Measurements from ENCODE around the gene NACAD.

The NACAD gene

DNA sequence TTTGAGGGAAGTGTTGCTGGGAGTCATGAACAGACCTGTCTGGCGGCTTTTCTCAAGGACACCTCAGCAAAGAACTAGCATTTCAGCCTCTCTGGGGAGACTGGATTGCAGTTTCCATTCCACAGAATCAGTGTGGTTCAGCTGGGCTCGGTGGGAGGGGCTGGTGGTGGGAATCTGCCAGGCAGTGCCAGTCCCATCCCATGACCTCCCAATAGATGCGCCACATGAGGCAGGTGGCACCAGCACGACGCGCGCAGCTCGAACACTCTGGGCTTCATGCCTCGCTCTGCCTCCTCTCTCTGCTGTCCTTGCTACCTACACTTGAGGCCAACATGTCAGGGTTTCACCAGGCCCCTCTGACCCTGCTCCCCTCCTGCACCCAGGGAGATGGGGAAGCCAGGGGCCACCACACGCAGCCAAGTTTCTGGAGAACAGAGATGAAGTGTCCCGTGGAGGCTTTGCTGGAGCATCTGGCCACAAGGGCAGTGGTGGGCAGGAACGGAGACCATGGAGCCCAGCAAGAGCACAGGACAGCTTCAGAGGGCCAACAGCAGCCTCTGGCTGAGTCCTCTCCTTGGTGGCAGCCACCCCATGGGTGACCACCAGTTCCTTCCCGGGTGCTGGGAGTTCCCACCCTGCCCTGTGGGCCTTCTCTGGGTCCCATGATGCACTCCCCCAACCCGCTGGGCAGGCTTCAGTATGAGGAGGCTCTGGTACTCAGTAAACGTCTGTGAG lies 2.3 kb downstream of the NACAD start:
- H3K27ac ChIP-seq: no peak overlapping the region
- TF ChIP-seq, protein P1, sequence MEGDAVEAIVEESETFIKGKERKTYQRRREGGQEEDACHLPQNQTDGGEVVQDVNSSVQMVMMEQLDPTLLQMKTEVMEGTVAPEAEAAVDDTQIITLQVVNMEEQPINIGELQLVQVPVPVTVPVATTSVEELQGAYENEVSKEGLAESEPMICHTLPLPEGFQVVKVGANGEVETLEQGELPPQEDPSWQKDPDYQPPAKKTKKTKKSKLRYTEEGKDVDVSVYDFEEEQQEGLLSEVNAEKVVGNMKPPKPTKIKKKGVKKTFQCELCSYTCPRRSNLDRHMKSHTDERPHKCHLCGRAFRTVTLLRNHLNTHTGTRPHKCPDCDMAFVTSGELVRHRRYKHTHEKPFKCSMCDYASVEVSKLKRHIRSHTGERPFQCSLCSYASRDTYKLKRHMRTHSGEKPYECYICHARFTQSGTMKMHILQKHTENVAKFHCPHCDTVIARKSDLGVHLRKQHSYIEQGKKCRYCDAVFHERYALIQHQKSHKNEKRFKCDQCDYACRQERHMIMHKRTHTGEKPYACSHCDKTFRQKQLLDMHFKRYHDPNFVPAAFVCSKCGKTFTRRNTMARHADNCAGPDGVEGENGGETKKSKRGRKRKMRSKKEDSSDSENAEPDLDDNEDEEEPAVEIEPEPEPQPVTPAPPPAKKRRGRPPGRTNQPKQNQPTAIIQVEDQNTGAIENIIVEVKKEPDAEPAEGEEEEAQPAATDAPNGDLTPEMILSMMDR (IDR thresholded peaks at IDR 0.05): no peak
- no peak for TF ChIP-seq ZFX (IDR thresholded peaks at IDR 0.05; ENCODE audit: borderline replicate concordance)

DNA sequence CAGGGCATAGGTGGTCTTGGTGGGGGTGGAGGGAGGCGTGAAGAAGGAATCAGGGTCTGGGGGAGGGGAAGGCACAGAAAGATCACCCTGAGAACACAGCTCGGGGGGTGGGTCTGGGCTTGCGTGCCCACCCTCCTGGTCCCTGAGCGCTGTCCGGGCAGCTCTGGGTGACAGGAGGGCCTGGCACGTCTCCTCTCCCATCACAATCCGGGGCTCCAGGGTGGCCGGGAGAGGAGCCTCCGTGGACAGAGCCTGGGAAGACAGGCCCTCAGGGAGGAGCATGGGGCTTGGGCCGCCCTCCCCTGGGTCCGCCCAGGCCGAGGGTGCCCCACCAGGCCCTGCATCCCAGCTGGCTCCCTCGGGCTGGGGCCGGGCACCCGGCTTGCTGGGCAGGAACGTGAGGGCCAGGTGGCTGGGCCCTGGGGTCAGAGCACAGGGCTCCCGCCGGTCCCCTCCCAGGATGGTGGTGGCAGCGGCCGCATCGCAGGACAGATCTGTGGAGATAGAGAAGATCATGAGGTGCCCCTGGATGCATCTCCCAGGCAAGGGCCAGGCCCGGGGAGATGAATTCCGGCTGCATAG lies 3.1 kb downstream of the NACAD start:
- H3K27ac ChIP-seq: no peak overlapping the region
- TF ChIP-seq ZFX (IDR thresholded peaks at IDR 0.05; ENCODE audit: borderline replicate concordance): no peak
- TF ChIP-seq, protein P1 (IDR thresholded peaks at IDR 0.05): no peak

DNA sequence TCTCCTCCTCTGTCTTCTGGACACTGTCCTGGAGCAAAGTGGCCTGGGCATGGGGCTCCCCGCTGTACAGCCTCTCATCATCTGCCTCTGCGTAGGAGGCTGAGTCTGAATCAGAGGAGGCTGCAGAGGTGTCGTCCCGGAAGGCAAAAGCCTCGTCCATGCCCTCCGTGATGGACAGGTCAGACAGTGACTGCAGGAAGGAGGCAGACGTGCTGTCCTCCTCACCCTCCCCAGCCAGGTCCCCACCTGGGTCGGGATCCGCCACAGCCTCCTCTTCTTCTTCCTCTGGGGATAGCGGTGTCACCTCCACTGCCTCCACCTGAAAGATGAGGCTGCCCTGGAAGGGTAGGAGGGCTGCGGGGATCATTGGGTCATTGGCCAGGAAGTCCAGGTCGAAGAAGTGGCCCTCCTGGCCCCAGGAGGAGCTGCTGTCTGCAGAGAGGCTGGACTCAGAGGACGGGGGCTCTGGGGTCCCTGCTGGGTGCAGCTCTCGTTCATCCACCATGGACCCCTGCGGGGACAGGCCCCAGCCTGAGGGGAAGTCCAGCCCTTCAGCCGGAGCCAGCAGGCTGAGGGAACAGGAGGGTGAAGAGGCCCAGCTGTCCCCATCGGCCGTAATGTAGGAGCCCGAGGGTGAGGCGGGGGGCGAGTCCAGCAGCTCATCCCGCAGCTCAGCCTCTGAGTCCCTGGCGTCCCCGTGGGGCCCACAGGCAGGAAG lies 3.7 kb downstream of the NACAD start:
- TF ChIP-seq ZFX (IDR thresholded peaks at IDR 0.05; ENCODE audit: borderline replicate concordance): no peak
- TF ChIP-seq, protein P1 (IDR thresholded peaks at IDR 0.05): no peak
- no peak overlapping the region for H3K27ac ChIP-seq

DNA sequence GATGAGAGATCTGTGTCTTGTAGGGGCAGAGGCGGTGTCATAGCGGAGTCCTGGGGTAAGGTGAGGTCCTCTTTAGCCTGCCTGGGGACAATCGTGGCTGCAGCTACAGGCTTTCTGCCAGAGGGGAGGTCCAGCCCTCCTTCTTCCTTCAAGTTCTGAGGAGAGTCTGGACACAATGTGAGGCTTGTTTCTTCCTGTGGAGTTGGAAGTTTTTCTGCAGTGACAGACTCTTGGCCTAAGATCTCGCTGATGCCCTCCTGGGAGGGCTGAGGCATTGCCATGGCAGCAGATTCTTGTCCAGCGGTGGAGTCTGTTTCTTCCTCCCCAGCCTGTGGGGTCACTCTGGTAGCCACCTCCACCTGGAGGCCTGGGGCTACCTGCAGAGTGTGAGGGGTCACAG lies 4.4 kb downstream of the NACAD start:
- no peak overlapping the region for H3K27ac ChIP-seq
- no peak for TF ChIP-seq ZFX (IDR thresholded peaks at IDR 0.05; ENCODE audit: borderline replicate concordance)
- TF ChIP-seq, protein P1 (IDR thresholded peaks at IDR 0.05): no peak

DNA sequence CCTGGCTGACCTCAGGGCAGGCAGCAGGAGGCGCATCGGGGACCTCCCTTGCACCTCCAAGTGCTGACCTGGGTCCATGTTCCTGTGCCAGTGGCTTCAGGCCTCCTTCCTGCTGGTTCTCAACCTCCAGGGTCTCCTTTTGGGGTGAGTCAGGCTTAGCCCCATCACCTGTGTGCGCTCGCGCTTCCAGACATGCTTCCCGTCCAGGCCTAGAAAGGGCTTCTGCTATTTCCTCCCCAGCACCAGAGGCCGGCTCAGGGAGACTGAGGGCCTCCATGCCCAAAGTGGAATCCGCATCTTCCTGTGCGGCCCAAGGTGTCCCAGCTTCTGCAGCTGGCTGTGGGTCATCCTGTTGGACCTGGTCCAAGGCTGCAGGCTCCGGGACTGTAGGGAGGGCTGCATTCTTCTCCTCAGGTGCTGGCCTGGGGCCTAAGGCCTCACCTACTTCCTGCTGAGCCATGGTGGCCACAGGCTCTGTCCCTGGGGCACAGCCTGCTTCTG lies 5.9 kb downstream of the NACAD start:
- TF ChIP-seq, protein P1 (IDR thresholded peaks at IDR 0.05): no peak
- TF ChIP-seq ZFX (IDR thresholded peaks at IDR 0.05; ENCODE audit: borderline replicate concordance): no peak
- H3K27ac ChIP-seq: no peak overlapping the region

DNA sequence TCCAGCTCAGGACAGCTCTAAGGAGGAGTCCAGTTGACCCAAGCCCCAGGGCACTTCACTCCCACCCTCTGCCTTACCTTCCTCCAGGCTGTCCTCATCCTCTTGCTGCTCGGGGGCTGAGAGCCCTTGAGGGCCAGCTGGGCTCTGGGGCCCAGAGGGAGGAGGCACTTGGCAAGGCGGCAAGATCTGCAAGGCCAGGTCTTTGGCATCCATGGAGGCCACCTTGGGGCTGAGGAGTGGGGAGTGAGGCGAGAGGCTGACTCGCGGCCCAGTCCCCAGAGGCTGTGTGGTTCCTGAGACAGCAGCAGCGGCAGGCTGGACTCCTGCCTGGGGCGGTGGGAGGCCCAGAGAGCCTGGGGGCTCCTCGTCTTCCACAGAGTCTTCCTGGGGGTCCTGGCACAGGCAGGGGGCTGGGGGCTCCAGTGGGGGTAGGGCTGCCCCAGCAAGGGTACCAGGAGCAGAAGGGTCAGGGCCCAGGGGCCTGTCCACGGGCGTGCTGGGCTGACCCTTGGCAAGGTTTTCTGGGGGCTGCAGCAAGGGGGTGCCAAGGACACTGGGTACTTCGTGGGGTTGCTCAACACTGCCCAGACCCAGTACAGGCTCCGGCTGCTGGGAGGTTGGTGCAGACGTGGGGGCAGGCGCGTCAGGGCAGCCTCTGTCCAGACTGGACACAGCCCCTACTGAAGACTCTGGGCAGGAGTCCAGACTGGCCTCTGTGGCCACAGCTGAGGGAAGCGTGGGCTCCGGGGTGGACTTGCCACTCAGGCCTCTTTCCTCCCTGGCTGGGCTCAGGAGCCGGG lies 6.5 kb downstream of the NACAD start:
- no peak overlapping the region for H3K27ac ChIP-seq
- no peak for TF ChIP-seq ZFX (IDR thresholded peaks at IDR 0.05; ENCODE audit: borderline replicate concordance)
- TF ChIP-seq, protein P1 (IDR thresholded peaks at IDR 0.05): no peak
